ENCODE data around the gene PKD1L1. TPM values are rescaled to one million over a fixed set of nuclear protein-coding genes. Genes with fewer than 3 reads are reported as not detected.

The PKD1L1 gene
- polyA plus RNA-seq, 1 donor from 2014 or later = 2.0 TPM

- Histone ChIP-seq H3K9me3 (ENCODE audit: low read length) (no peaks in the 10 kb centered on the region), H3K9me2 (ENCODE audit: insufficient read depth, low read length) (no peaks in the 10 kb centered on the region), H3K4me2 (ENCODE audit: low read length) (no peak overlapping the region), H3K27me3 (ENCODE audit: insufficient read depth, low read depth, low read length) (no peaks in the 10 kb centered on the region), H3K9ac (ENCODE audit: low read length) (no peak overlapping the region), H2AFZ (ENCODE audit: low read depth, low read length) (no peak overlapping the region), H3K36me3 (ENCODE audit: insufficient read depth, low read length) (no peaks in the 10 kb centered on the region), H3K79me2 (replicated peaks; ENCODE audit: insufficient read depth, low read length) (no peaks in the 10 kb centered on the region), H4K20me1 (ENCODE audit: insufficient read depth) (no peaks in the 10 kb centered on the region), H3K27ac (ENCODE audit: low read length) (no peak overlapping the region), H3F3A (ENCODE audit: insufficient read depth, low read length, poor library complexity, severe bottlenecking) (no peaks in the 10 kb centered on the region), H3K4me3 (ENCODE audit: low read length) (no peak overlapping the region)
- no peak for TF ChIP-seq CTCF (IDR thresholded peaks at IDR 0.05; ENCODE audit: poor library complexity, severe bottlenecking)
- no peak for TF ChIP-seq SMC3 (conservative IDR thresholded peaks at IDR 0.05; ENCODE audit: poor library complexity)
Measured at GRCh38 chr7:47762746-47763062, 185.6 kb downstream of the PKD1L1 start.

GRCh38 chr7:47762207-47762606 lies 186.1 kb downstream of the PKD1L1 start:
- TF ChIP-seq MXI1 (conservative IDR thresholded peaks at IDR 0.05; ENCODE audit: poor library complexity, severe bottlenecking) (no peak), POLR2AphosphoS5 (IDR thresholded peaks at IDR 0.05) (no peak), CTCF (IDR thresholded peaks at IDR 0.05; ENCODE audit: poor library complexity, severe bottlenecking) (no peak), EP300 (conservative IDR thresholded peaks at IDR 0.05; ENCODE audit: poor library complexity, severe bottlenecking) (no peak), EZH2 (IDR thresholded peaks at IDR 0.05; ENCODE audit: borderline replicate concordance, insufficient read depth, low read length, poor library complexity, severe bottlenecking) (no peak), TAF1 (IDR thresholded peaks at IDR 0.05; ENCODE audit: low read depth) (no peak), RAD21 (conservative IDR thresholded peaks at IDR 0.05) (no peak), SMC3 (conservative IDR thresholded peaks at IDR 0.05; ENCODE audit: poor library complexity) (no peak)
- Histone ChIP-seq H4K20me1 (ENCODE audit: insufficient read depth) (no peaks in the 10 kb centered on the region), H3K9ac (ENCODE audit: low read length) (no peak overlapping the region), H2AFZ (ENCODE audit: low read depth, low read length) (no peak overlapping the region), H3K9me2 (ENCODE audit: insufficient read depth, low read length) (no peaks in the 10 kb centered on the region), H3K79me2 (replicated peaks; ENCODE audit: insufficient read depth, low read length) (no peaks in the 10 kb centered on the region), H3F3A (ENCODE audit: insufficient read depth, low read length, poor library complexity, severe bottlenecking) (no peaks in the 10 kb centered on the region), H3K4me2 (ENCODE audit: low read length) (no peak overlapping the region), H3K27me3 (ENCODE audit: insufficient read depth, low read depth, low read length) (no peaks in the 10 kb centered on the region), H3K36me3 (ENCODE audit: insufficient read depth, low read length) (no peaks in the 10 kb centered on the region), H3K4me3 (ENCODE audit: low read length) (no peak overlapping the region), H3K27ac (ENCODE audit: low read length) (no peak overlapping the region), H3K9me3 (ENCODE audit: low read length) (no peaks in the 10 kb centered on the region)

GRCh38 chr7:47759056-47759706 lies 189.1 kb downstream of the PKD1L1 start:
- Histone ChIP-seq H3K4me3 (ENCODE audit: low read length) (no peak overlapping the region), H2AFZ (ENCODE audit: low read depth, low read length) (no peak overlapping the region), H3K27me3 (ENCODE audit: insufficient read depth, low read depth, low read length) (no peaks in the 10 kb centered on the region), H4K20me1 (ENCODE audit: insufficient read depth) (no peaks in the 10 kb centered on the region), H3K9me3 (ENCODE audit: low read length) (no peaks in the 10 kb centered on the region), H3K79me2 (replicated peaks; ENCODE audit: insufficient read depth, low read length) (no peaks in the 10 kb centered on the region), H3K4me2 (ENCODE audit: low read length) (no peak overlapping the region), H3K36me3 (ENCODE audit: insufficient read depth, low read length) (no peaks in the 10 kb centered on the region), H3K9ac (ENCODE audit: low read length) (no peak overlapping the region), H3K27ac (ENCODE audit: low read length) (no peak overlapping the region), H3F3A (ENCODE audit: insufficient read depth, low read length, poor library complexity, severe bottlenecking) (no peaks in the 10 kb centered on the region), H3K9me2 (ENCODE audit: insufficient read depth, low read length) (no peaks in the 10 kb centered on the region)
- no peak for TF ChIP-seq MXI1 (conservative IDR thresholded peaks at IDR 0.05; ENCODE audit: poor library complexity, severe bottlenecking)
- TF ChIP-seq POLR2AphosphoS5 (IDR thresholded peaks at IDR 0.05) = no peak
- TF ChIP-seq RAD21 (conservative IDR thresholded peaks at IDR 0.05) = no peak
- TF ChIP-seq REST (IDR thresholded peaks at IDR 0.05; ENCODE audit: borderline replicate concordance) = no peak
- TF ChIP-seq CTCF (IDR thresholded peaks at IDR 0.05; ENCODE audit: poor library complexity, severe bottlenecking) = no peak
- no peak for TF ChIP-seq TAF1 (IDR thresholded peaks at IDR 0.05; ENCODE audit: low read depth)
- TF ChIP-seq EZH2 (IDR thresholded peaks at IDR 0.05; ENCODE audit: borderline replicate concordance, insufficient read depth, low read length, poor library complexity, severe bottlenecking) = no peak
- no peak for TF ChIP-seq EP300 (conservative IDR thresholded peaks at IDR 0.05; ENCODE audit: poor library complexity, severe bottlenecking)
- TF ChIP-seq SMC3 (conservative IDR thresholded peaks at IDR 0.05; ENCODE audit: poor library complexity) = no peak

All from neural cell (in vitro differentiated cells).